Common myeloid progenitor, CD34-positive (primary cell): ENCODE measurements around the gene USH1C.

Source experiments
- CTCF ChIA-PET: fragments of 350-600 bp; sonication (Branson Sonifier 250); formaldehyde crosslinking; loops from one replicate; lab custom pipeline; 2021; ENCODE audit warnings: antibody characterized with exemption; lab: Charles Lee
- POLR2A ChIA-PET: fragments of 350-600 bp; sonication (Branson Sonifier 250); formaldehyde crosslinking; loops from one replicate; lab custom pipeline; 2021; ENCODE audit warnings: antibody characterized with exemption; lab: Charles Lee
- DNase-seq, 3 donors: peaks; one replicate each; pipeline versions ENCODE4 v3.0.0 to v3.0.0-alpha.2; 2013
- H3K27ac ChIP-seq, 2 experiments: 1 replicate in 1 of 2; 2 replicates in 1 of 2; pipeline ENCODE4 v1.7.0; 2013; ENCODE audit warnings: inconsistent platforms in 2 of 2, low read length in 2 of 2, mild to moderate bottlenecking in 2 of 2, low read depth in 1 of 2, moderate library complexity in 1 of 2; ENCODE audit not compliant: severe bottlenecking in 2 of 2, insufficient read depth in 1 of 2, poor library complexity in 1 of 2
- H3K27me3 ChIP-seq, 5 experiments: replicated peaks in 2 of 5; 1 replicate in 3 of 5; 2 replicates in 2 of 5; pipeline versions ENCODE4 v1.6.1 to v1.7.0; 2013; ENCODE audit warnings: low read length in 4 of 5, mild to moderate bottlenecking in 2 of 5, moderate library complexity in 2 of 5, inconsistent platforms in 1 of 5; ENCODE audit not compliant: insufficient read depth in 5 of 5, control insufficient read depth in 4 of 5
- H3K36me3 ChIP-seq, 4 experiments: 1 replicate in 2 of 4; 2 replicates in 2 of 4; pipeline versions ENCODE4 v1.6.1 to v1.7.0; 2013; ENCODE audit warnings: low read length in 3 of 4, control low read depth in 1 of 4, mild to moderate bottlenecking in 1 of 4; ENCODE audit not compliant: control insufficient read depth in 4 of 4, insufficient read depth in 4 of 4
- H3K4me1 ChIP-seq, 4 experiments: 1 replicate in 3 of 4; 2 replicates in 1 of 4; pipeline versions ENCODE4 v1.6.1 to v1.7.1; 2013; ENCODE audit warnings: low read length in 3 of 4, mild to moderate bottlenecking in 3 of 4, control low read depth in 1 of 4, inconsistent platforms in 1 of 4, moderate library complexity in 1 of 4; ENCODE audit not compliant: control insufficient read depth in 4 of 4, insufficient read depth in 4 of 4; ENCODE audit errors: control extremely low read depth in 1 of 4
- H3K4me3 ChIP-seq, 7 experiments: 1 replicate in 4 of 7; 2 replicates in 3 of 7; pipeline versions ENCODE4 v1.5.1 to v1.7.0; 2013; ENCODE audit warnings: mild to moderate bottlenecking in 7 of 7, low read length in 6 of 7, moderate library complexity in 6 of 7, inconsistent platforms in 2 of 7, low read depth in 2 of 7, control low read depth in 1 of 7; ENCODE audit not compliant: insufficient read depth in 4 of 7, control insufficient read depth in 1 of 7; ENCODE audit errors: extremely low read depth in 1 of 7
- H3K9me3 ChIP-seq, 5 experiments: 1 replicate in 4 of 5; 2 replicates in 1 of 5; pipeline versions ENCODE4 v1.6.1 to v1.7.1; 2013; ENCODE audit warnings: low read length in 4 of 5, mild to moderate bottlenecking in 2 of 5, inconsistent platforms in 1 of 5, low read depth in 1 of 5, moderate library complexity in 1 of 5; ENCODE audit not compliant: control insufficient read depth in 4 of 5, insufficient read depth in 2 of 5; ENCODE audit errors: control extremely low read depth in 1 of 5
- WGBS: methylation state at CpG from one replicate; pipeline ENCODE4 v1.1.5; 2013; ENCODE audit not compliant: insufficient coverage; 5-methylcytosine and 5-hydroxymethylcytosine counted together

Gene USH1C

DNA sequence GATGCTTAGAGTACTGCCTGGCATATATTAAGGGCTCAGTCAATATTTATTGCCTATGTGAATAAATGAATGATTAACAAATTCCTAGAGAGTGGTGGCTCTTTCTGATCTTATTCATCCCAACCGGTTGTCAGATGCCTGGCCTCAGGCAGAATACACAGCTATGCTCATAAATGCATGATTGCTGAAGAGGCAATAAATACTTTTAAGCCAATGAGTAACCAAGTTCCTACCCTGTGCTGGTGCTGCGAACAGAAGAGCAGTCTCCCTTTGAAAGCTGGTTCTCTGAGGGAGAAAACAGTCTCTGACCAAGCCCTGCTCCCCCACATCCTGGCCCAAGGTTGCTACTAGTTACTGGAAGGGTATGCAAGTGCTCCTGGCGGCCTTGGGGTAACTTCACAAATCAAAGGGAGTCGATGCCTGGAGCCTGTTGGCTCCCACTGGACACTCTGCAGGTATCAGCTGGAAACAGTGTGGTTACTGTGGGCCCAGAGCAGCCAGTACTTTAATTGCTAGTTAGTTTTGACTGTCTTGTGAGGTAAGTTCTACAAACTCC, 2.8 kb downstream of the USH1C start:
- Histone ChIP-seq H3K36me3 (no peaks in the 10 kb centered on the region), H3K27me3 (peaks cover 2 to 42% (median 19%) of the 10 kb centered on the region in 5 experiments), H3K9me3 (no peaks in the 10 kb centered on the region), H3K27ac (no peak overlapping the region), H3K4me1 (peaks cover 0 to 5% (median 2%) of the 10 kb centered on the region in 4 experiments), H3K4me3 (no peak overlapping the region)
- ChIA-PET CTCF (no interaction called here), POLR2A (no interaction called here)
- no peak for DNase-seq
- 93% methylated on average over 4 of the region's 4 CpGs for WGBS

DNA sequence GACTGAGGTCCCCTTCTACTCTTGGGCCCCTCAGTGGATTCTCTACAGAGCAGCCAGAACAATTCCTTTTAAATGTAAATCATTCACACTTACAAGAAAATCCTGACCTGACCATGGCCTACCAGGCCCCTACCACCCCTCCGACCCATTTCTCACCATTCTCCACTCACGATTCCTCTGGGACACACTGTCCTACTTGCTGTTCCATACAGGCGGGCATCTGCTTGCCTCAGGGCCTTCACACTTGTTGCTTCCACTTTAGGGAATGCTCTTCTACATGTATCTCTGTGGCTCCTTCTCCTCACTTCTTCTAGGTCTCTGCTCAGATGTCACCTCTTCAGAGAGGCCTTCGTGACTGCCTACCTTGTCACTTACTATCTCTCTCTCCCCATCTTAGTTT, 3.4 kb downstream of the USH1C start:
- ChIA-PET CTCF (no interaction called here), POLR2A (no interaction called here)
- H3K27ac ChIP-seq: no peak overlapping the region
- no peak for DNase-seq
- no peak overlapping the region for H3K4me3 ChIP-seq
- H3K9me3 ChIP-seq: no peaks in the 10 kb centered on the region
- H3K36me3 ChIP-seq: no peaks in the 10 kb centered on the region
- peaks cover 2 to 35% (median 18%) of the 10 kb centered on the region in 5 experiments for H3K27me3 ChIP-seq
- H3K4me1 ChIP-seq: peaks cover 0 to 5% (median 2%) of the 10 kb centered on the region in 4 experiments
- WGBS: 100% methylated on average over 3 of the region's 4 CpGs

DNA sequence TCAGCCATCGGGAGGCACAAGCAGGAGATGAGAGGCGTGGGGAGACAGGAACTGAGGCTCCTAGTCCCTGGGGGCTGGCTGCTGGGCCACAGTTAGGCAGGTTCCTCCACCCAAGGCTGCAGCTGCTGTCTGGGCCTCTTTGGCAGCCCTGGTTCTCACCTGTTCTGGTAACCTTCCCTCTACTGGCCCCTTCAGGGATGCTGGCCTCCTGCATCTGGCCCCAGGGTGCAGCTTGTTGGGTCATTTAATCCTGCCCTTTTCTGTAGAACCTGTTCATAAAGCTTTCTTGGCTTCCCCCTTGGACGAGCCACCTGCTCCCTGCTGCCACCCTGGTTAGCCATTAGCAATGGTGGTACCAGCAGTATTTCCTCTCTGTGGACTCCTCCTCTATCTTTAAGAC, 5.5 kb downstream of the USH1C start:
- Histone ChIP-seq H3K4me1 (no peaks in the 10 kb centered on the region), H3K9me3 (no peaks in the 10 kb centered on the region), H3K27ac (no peak overlapping the region), H3K4me3 (no peak overlapping the region), H3K36me3 (no peaks in the 10 kb centered on the region), H3K27me3 (peaks cover 2 to 17% (median 9%) of the 10 kb centered on the region in 5 experiments)
- DNase-seq: no peak
- ChIA-PET POLR2A (no interaction called here), CTCF (interaction anchor here (1.1 kb wide), 1 partner anchor 11 kb away, joined by 4 read pairs; no protein-coding TSS in a partner anchor)
- 87% methylated on average over 2 of the region's 3 CpGs for WGBS

DNA sequence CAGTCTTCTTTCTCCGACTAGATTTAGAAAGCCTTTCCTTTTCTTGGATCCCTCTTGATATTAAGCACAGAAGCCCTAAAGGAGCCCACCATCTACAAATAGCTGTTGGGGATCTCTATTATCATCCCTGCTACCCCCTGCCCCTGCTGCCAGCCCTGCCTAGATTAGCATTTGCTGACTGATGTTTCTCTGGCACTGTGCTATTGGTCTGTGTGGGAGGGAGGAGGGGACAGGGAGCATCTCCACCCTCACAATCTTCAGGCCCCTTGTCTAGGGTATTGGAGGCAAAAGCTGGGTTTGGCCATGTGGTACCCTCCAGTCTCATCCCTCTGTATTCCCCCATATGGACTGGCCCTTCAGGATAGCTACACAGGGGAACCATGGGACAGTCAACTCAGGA, 6.2 kb downstream of the USH1C start:
- CTCF ChIA-PET: interaction anchor here (1.1 kb wide), 1 partner anchor 10 kb away, joined by 4 read pairs; no protein-coding TSS in a partner anchor
- Histone ChIP-seq H3K27ac (no peak overlapping the region), H3K4me1 (no peaks in the 10 kb centered on the region), H3K27me3 (peaks cover 2 to 10% (median 6%) of the 10 kb centered on the region in 5 experiments), H3K9me3 (no peaks in the 10 kb centered on the region), H3K36me3 (no peaks in the 10 kb centered on the region), H3K4me3 (no peak overlapping the region)
- POLR2A ChIA-PET: no interaction called here
- 88% methylated on average over 1 of the region's 1 CpG for WGBS
- no peak for DNase-seq

DNA sequence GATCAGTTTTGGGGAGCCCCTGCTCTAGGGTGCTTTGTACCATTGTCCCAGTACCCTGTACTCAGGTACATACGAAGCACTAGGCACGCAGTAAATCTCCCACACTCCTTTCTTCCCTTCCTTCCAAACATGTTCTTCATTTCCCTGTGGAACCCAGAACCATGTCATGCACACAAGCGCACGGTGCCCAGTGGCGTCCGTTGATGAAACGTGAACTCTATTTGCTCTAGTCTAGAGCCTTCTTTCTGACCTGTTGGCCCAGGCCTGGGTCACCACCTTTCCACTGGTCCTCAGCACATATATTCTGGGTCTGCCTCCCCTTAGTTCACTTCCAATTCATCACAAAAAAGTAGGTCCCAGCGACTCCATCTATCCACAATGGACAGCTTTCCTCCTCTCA, 7.0 kb downstream of the USH1C start:
- Histone ChIP-seq H3K4me3 (no peak overlapping the region), H3K27me3 (peaks cover 0 to 7% (median 2%) of the 10 kb centered on the region in 5 experiments), H3K27ac (no peak overlapping the region), H3K4me1 (no peaks in the 10 kb centered on the region), H3K9me3 (no peaks in the 10 kb centered on the region), H3K36me3 (no peaks in the 10 kb centered on the region)
- 88% methylated on average over 7 of the region's 8 CpGs for WGBS
- POLR2A ChIA-PET: no interaction called here
- CTCF ChIA-PET: interaction anchor here (1.1 kb wide), 1 partner anchor 9 kb away, joined by 4 read pairs; no protein-coding TSS in a partner anchor
- no peak for DNase-seq

DNA sequence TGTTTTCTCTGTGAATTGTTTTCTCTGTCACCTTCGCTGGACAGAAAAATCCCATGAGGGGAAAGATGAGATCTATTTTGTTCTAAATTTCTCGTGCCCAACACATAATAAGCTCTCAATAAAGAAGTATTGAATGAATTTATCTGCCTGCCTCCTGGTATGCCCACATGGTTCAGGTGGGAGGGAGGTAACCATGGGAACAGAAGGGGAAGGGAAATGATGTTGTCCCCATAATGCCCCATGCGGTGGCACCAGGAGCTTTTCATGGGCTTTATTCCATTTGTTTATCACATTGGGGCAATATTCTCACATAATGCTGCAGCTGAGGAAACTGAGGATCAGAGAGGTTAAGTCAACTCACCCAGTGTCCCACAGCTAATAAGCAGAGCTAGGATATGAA, 8.7 kb downstream of the USH1C start:
- no peak overlapping the region for H3K4me3 ChIP-seq
- no peak overlapping the region for H3K27ac ChIP-seq
- peaks cover 0 to 6% (median 2%) of the 10 kb centered on the region in 5 experiments for H3K27me3 ChIP-seq
- no peaks in the 10 kb centered on the region for H3K4me1 ChIP-seq
- WGBS: 67% methylated on average over 1 of the region's 3 CpGs
- DNase-seq: no peak
- ChIA-PET POLR2A (no interaction called here), CTCF (interaction anchor here (0.8 kb wide), 1 partner anchor 100 kb away, joined by 3 read pairs; no protein-coding TSS in a partner anchor)
- H3K36me3 ChIP-seq: no peaks in the 10 kb centered on the region
- H3K9me3 ChIP-seq: no peaks in the 10 kb centered on the region

DNA sequence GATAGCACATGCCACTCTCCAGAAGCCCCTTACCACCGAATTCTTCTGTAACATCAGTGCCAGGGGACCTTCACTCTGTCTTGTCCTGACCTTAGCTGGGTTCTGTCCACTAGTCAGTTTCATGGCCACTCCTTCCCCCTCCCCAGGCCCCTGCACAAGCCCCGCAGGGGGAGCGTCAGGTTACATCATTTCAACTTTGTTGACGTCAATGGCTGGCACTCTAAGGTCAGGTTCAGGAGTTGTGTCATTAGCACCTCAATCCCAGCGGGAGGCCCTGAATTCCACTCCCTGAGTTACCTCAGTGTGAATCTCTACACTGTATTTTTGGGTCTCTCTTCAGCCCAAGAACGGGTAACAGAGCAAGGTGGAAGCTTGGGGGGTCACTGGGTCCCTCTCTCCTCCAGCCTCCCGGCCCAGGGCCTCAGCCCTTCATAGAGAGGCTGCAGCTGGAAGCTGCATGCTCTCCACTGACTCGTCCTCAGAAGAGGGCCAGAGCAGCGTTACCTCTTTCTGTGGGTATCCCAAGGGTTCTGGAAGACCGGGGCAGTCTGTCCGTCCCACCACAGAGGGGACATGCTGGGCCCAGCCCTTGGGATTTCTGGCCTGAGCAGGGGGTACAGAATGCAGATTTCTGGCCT, 10.3 kb downstream of the USH1C start:
- H3K36me3 ChIP-seq: no peaks in the 10 kb centered on the region
- no peaks in the 10 kb centered on the region for H3K9me3 ChIP-seq
- no peak for DNase-seq
- 87% methylated on average over 10 of the region's 11 CpGs for WGBS
- POLR2A ChIA-PET: no interaction called here
- H3K27me3 ChIP-seq: peaks cover 0 to 12% (median 4%) of the 10 kb centered on the region in 5 experiments
- no peak overlapping the region for H3K4me3 ChIP-seq
- H3K4me1 ChIP-seq: no peaks in the 10 kb centered on the region
- CTCF ChIA-PET: interaction anchor here (0.8 kb wide), 1 partner anchor 9 kb away, joined by 3 read pairs; no protein-coding TSS in a partner anchor
- H3K27ac ChIP-seq: no peak overlapping the region
